ENCODE results near the gene EIPR1. TPM values are rescaled to one million over a fixed set of nuclear protein-coding genes. Genes with fewer than 3 reads are reported as not detected.

The EIPR1 gene
- total and polyA plus RNA-seq, 9 donors: 6.6 to 16.6 (median 8.9) TPM

DNA sequence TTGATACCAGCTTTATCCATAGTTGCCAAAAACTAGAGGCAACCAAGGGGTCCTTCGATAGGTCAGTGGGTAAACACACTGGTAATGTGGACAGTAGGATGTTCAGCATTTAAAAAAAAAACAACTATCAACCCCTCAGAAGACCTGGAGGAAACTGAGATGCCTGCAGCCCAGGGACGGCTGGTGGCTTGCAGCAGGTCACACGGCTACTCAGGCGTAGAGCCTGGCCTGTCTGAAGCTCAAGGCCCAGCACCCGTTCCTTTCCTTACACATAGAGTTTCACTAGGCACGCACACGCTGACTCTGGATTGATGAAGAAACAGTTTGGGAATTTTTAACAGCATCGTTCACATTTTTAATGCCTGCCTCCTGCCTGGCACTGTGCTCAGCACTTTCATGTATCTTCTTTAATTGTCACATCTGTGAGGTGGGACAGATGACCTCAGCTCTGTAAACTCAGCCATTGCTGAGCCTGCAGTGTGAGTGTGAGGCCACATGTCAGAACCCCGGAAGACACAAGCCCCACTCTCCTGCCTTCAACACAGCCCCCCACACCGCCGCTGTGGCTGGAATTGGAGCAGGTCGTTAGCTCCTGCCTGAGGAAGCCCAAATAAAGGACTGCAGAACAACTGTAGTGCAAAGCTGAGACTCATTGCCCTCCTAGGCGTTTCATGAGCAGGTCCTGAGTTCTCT is 42.6 kb upstream of the EIPR1 start:
- H3K4me3 ChIP-seq: no peak overlapping the region
- DNase-seq: no peak
- no peaks in the 10 kb centered on the region for H3K9me3 ChIP-seq
- no peaks in the 10 kb centered on the region for H3K4me1 ChIP-seq (ENCODE audit: insufficient read depth)
- TF ChIP-seq POLR2A (IDR thresholded peaks at IDR 0.05): no peak
- TF ChIP-seq CTCF (IDR thresholded peaks at IDR 0.05): no peak
- TF ChIP-seq EP300 (IDR thresholded peaks at IDR 0.05): no peak
- H3K27ac ChIP-seq: no peak overlapping the region
- WGBS, 3 donors: 83 to 91% (median 84%) methylated on average over 13 of the region's 13 CpGs
- no peaks in the 10 kb centered on the region for H3K27me3 ChIP-seq
- intact Hi-C loops (cut with DNase I): loop anchor here in 3 of 4 donors (5.0 to 10.0 kb wide), 3 partner anchors 115 to 235 kb away; partner anchors contain the start of gene ALLC (in 1 of the 3)
- H3K36me3 ChIP-seq: no peaks in the 10 kb centered on the region

DNA sequence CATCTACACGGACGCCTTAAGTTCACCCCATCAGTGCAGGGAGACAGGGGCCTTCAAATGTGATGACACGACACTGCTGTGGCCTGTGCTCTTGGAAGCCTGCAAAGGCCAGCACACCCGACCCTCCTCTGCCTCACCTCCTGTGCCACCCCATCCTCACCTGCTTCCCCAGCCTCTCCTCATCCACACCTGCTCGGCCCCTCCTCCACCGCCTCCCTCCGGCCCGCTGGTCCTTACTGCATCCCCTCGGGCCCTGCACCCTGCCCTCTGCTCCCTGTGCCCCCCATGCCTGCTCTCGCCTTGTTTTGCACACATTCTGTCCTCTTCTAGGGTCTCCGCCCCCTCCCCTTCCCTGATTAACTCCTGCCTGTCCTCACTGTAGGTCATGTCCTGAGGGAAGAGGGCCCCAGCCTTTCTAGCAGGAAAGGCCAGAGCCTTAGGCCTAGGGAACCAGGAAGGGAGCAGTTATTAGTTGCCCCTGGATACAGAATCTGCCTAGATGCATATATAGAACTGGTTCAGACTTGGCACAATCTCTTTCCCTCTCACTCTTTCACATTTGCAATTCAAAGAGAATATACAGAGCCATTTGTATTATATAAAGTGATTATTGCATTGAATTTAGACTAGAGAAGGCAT is 41.3 kb upstream of the EIPR1 start:
- H3K27ac ChIP-seq: no peak overlapping the region
- no peaks in the 10 kb centered on the region for H3K27me3 ChIP-seq
- 81 to 85% (median 84%) methylated on average over 11 of the region's 11 CpGs for WGBS, 3 donors
- intact Hi-C loops (cut with DNase I): no loop called here
- DNase-seq: no peak
- no peaks in the 10 kb centered on the region for H3K4me1 ChIP-seq (ENCODE audit: insufficient read depth)
- H3K9me3 ChIP-seq: no peaks in the 10 kb centered on the region
- no peaks in the 10 kb centered on the region for H3K36me3 ChIP-seq
- TF ChIP-seq POLR2A (IDR thresholded peaks at IDR 0.05) (no peak), CTCF (IDR thresholded peaks at IDR 0.05) (no peak)
- H3K4me3 ChIP-seq: no peak overlapping the region

- Histone ChIP-seq H3K27ac (no peak overlapping the region), H3K4me3 (no peak overlapping the region), H3K27me3 (no peaks in the 10 kb centered on the region), H3K9me3 (no peaks in the 10 kb centered on the region), H3K4me1 (ENCODE audit: insufficient read depth) (no peaks in the 10 kb centered on the region), H3K36me3 (no peaks in the 10 kb centered on the region)
- intact Hi-C loops (cut with DNase I): no loop called here
- TF ChIP-seq POLR2A (IDR thresholded peaks at IDR 0.05) (no peak), EP300 (IDR thresholded peaks at IDR 0.05) (no peak), CTCF (IDR thresholded peaks at IDR 0.05) (no peak)
- WGBS, 3 donors: 89 to 96% (median 91%) methylated on average over 25 of the region's 25 CpGs
- no peak for DNase-seq
Measured at GRCh38 chr2:3414133-3414860, 36.7 kb upstream of the EIPR1 start.

DNA sequence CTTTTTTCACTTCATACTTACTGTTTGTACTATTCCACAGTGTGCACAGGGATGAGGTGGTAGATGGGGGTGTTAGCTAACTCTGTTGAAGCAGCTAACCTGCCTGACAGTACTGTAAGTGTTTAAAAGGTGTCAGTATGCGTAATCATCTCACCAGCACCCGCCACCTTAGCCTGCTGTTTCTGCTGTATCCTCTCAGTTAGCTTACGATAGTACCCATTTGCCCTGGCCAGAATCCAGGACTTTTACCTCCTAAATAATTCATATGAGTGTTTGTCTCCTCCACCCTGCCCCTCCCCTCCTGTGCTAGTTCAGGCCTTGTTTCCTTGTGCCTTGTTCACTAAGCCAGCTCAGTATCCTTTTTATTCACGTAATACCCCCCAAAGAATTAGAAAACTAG is 36.1 kb upstream of the EIPR1 start:
- intact Hi-C loops (cut with DNase I): no loop called here
- WGBS, 3 donors: 93 to 97% (median 95%) methylated on average over 4 of the region's 4 CpGs

More for the DNA sequence above, 36.1 kb upstream of the EIPR1 start:
- Histone ChIP-seq H3K4me1 (ENCODE audit: insufficient read depth) (no peaks in the 10 kb centered on the region), H3K4me3 (no peak overlapping the region), H3K9me3 (no peaks in the 10 kb centered on the region), H3K27me3 (no peaks in the 10 kb centered on the region), H3K36me3 (no peaks in the 10 kb centered on the region), H3K27ac (no peak overlapping the region)
- no peak for DNase-seq
- TF ChIP-seq EP300 (IDR thresholded peaks at IDR 0.05) (no peak), POLR2A (IDR thresholded peaks at IDR 0.05) (no peak), CTCF (IDR thresholded peaks at IDR 0.05) (no peak)

All from ovary (tissue), 9 donors.